ENCODE measurements around the gene SEC16A.
"Not testable (repeated sequence)": the region's sequence is repeated elsewhere in the genome, so short reads cannot be mapped to it uniquely, and the experiment has no call there.

Gene SEC16A

GRCh38 chr9:136429683-136430491 lies 53.0 kb downstream of the SEC16A start:
- peaks cover 24% of the 10 kb centered on the region for H3K36me3 Mint-ChIP-seq (ENCODE audit: low read depth)
- H3K4me1 Mint-ChIP-seq (ENCODE audit: low read depth), result peaks cover 7% of the 10 kb centered on the region
- no peak overlapping the region for H3K27ac Mint-ChIP-seq
- H3K27me3 Mint-ChIP-seq, result no peaks in the 10 kb centered on the region
- no peak overlapping the region for H3K4me3 Mint-ChIP-seq
- H3K9me3 Mint-ChIP-seq, result no peaks in the 10 kb centered on the region

GRCh38 chr9:136429075-136429628 lies 53.7 kb downstream of the SEC16A start:
- Mint-ChIP-seq H3K9me3 (no peaks in the 10 kb centered on the region), H3K27me3 (no peaks in the 10 kb centered on the region), H3K4me3 (no peak overlapping the region), H3K4me1 (ENCODE audit: low read depth) (peaks cover 8% of the 10 kb centered on the region), H3K27ac (no peak overlapping the region), H3K36me3 (ENCODE audit: low read depth) (peaks cover 30% of the 10 kb centered on the region)

- Mint-ChIP-seq H3K9me3 (no peaks in the 10 kb centered on the region), H3K27ac (no peak overlapping the region), H3K4me3 (no peak overlapping the region), H3K27me3 (no peaks in the 10 kb centered on the region), H3K4me1 (ENCODE audit: low read depth) (peaks cover 8% of the 10 kb centered on the region), H3K36me3 (ENCODE audit: low read depth) (peaks cover 39% of the 10 kb centered on the region)
These were observed 56.1 kb downstream of the SEC16A start for GRCh38 chr9:136426787-136427186.

- not testable (repeated sequence) for H3K27ac Mint-ChIP-seq; H3K4me1 Mint-ChIP-seq (ENCODE audit: low read depth); H3K27me3 Mint-ChIP-seq; H3K9me3 Mint-ChIP-seq; H3K4me3 Mint-ChIP-seq
- H3K36me3 Mint-ChIP-seq (ENCODE audit: low read depth), result peaks cover 49% of the 10 kb centered on the region
These were observed 57.5 kb downstream of the SEC16A start for GRCh38 chr9:136425367-136425766.

GRCh38 chr9:136424750-136425362 lies 58.0 kb downstream of the SEC16A start:
- Mint-ChIP-seq H3K36me3 (ENCODE audit: low read depth) (peaks cover 50% of the 10 kb centered on the region), H3K27ac (no peak overlapping the region), H3K4me1 (ENCODE audit: low read depth) (peaks cover 8% of the 10 kb centered on the region), H3K27me3 (no peaks in the 10 kb centered on the region), H3K4me3 (no peak overlapping the region), H3K9me3 (no peaks in the 10 kb centered on the region)

- H3K36me3 Mint-ChIP-seq (ENCODE audit: low read depth), result peaks cover 60% of the 10 kb centered on the region
- no peaks in the 10 kb centered on the region for H3K9me3 Mint-ChIP-seq
- H3K4me3 Mint-ChIP-seq, result no peak overlapping the region
- H3K4me1 Mint-ChIP-seq (ENCODE audit: low read depth), result peaks cover 8% of the 10 kb centered on the region
- no peaks in the 10 kb centered on the region for H3K27me3 Mint-ChIP-seq
- no peak overlapping the region for H3K27ac Mint-ChIP-seq
These were observed 59.3 kb downstream of the SEC16A start for GRCh38 chr9:136423432-136424146.

- H3K27ac Mint-ChIP-seq, result no peak overlapping the region
- no peaks in the 10 kb centered on the region for H3K27me3 Mint-ChIP-seq
- H3K4me3 Mint-ChIP-seq, result no peak overlapping the region
- H3K36me3 Mint-ChIP-seq (ENCODE audit: low read depth), result peaks cover 57% of the 10 kb centered on the region
- H3K4me1 Mint-ChIP-seq (ENCODE audit: low read depth), result peaks cover 8% of the 10 kb centered on the region
- no peaks in the 10 kb centered on the region for H3K9me3 Mint-ChIP-seq
These were observed 60.0 kb downstream of the SEC16A start for GRCh38 chr9:136422876-136423275.

GRCh38 chr9:136421791-136422190 lies 61.0 kb downstream of the SEC16A start:
- H3K4me1 Mint-ChIP-seq (ENCODE audit: low read depth), result peaks cover 8% of the 10 kb centered on the region
- peaks cover 56% of the 10 kb centered on the region for H3K36me3 Mint-ChIP-seq (ENCODE audit: low read depth)
- no peaks in the 10 kb centered on the region for H3K27me3 Mint-ChIP-seq
- no peak overlapping the region for H3K4me3 Mint-ChIP-seq
- no peaks in the 10 kb centered on the region for H3K9me3 Mint-ChIP-seq
- no peak overlapping the region for H3K27ac Mint-ChIP-seq

- Mint-ChIP-seq H3K4me3 (no peak overlapping the region), H3K27me3 (no peaks in the 10 kb centered on the region), H3K4me1 (ENCODE audit: low read depth) (no peaks in the 10 kb centered on the region), H3K36me3 (ENCODE audit: low read depth) (peaks cover 57% of the 10 kb centered on the region), H3K27ac (no peak overlapping the region), H3K9me3 (no peaks in the 10 kb centered on the region)
These were observed 63.8 kb downstream of the SEC16A start for GRCh38 chr9:136419092-136419420.

- Mint-ChIP-seq H3K4me1 (ENCODE audit: low read depth) (peaks cover 5% of the 10 kb centered on the region), H3K36me3 (ENCODE audit: low read depth) (peaks cover 63% of the 10 kb centered on the region), H3K27me3 (no peaks in the 10 kb centered on the region), H3K9me3 (no peaks in the 10 kb centered on the region), H3K27ac (no peak overlapping the region), H3K4me3 (no peak overlapping the region)
These were observed 64.4 kb downstream of the SEC16A start for GRCh38 chr9:136418182-136419091.

- H3K4me3 Mint-ChIP-seq, result no peak overlapping the region
- H3K36me3 Mint-ChIP-seq (ENCODE audit: low read depth), result peaks cover 69% of the 10 kb centered on the region
- H3K9me3 Mint-ChIP-seq, result no peaks in the 10 kb centered on the region
- H3K27ac Mint-ChIP-seq, result no peak overlapping the region
- no peaks in the 10 kb centered on the region for H3K27me3 Mint-ChIP-seq
- H3K4me1 Mint-ChIP-seq (ENCODE audit: low read depth), result peaks cover 10% of the 10 kb centered on the region
These were observed 65.9 kb downstream of the SEC16A start for GRCh38 chr9:136416914-136417313.

- Mint-ChIP-seq H3K27ac (no peak overlapping the region), H3K4me1 (ENCODE audit: low read depth) (peaks cover 15% of the 10 kb centered on the region), H3K27me3 (no peaks in the 10 kb centered on the region), H3K36me3 (ENCODE audit: low read depth) (peaks cover 69% of the 10 kb centered on the region), H3K4me3 (no peak overlapping the region), H3K9me3 (no peaks in the 10 kb centered on the region)
These were observed 66.4 kb downstream of the SEC16A start for GRCh38 chr9:136416427-136416826.

GRCh38 chr9:136412962-136413361 lies 69.9 kb downstream of the SEC16A start:
- Mint-ChIP-seq H3K27me3 (no peaks in the 10 kb centered on the region), H3K4me1 (ENCODE audit: low read depth) (peaks cover 40% of the 10 kb centered on the region), H3K36me3 (ENCODE audit: low read depth) (peaks cover 60% of the 10 kb centered on the region), H3K9me3 (no peaks in the 10 kb centered on the region), H3K27ac (no peak overlapping the region), H3K4me3 (peak overlapping the region; percentile 37)

- Mint-ChIP-seq H3K36me3 (ENCODE audit: low read depth) (peaks cover 62% of the 10 kb centered on the region), H3K9me3 (no peaks in the 10 kb centered on the region), H3K4me3 (peak overlapping the region; percentile 98), H3K27me3 (no peaks in the 10 kb centered on the region), H3K4me1 (ENCODE audit: low read depth) (peaks cover 50% of the 10 kb centered on the region), H3K27ac (peak overlapping the region; percentile 92)
These were observed 71.5 kb downstream of the SEC16A start for GRCh38 chr9:136411378-136411777.
